Right atrium auricular region (tissue), 2 donors: ENCODE measurements around the gene TRNAU1AP. TPM values are rescaled to one million over a fixed set of nuclear protein-coding genes. Genes with fewer than 3 reads are reported as not detected.
"Not testable (repeated sequence)": the region's sequence is repeated elsewhere in the genome, so short reads cannot be mapped to it uniquely, and the experiment has no call there.

Experiments used
- DNase-seq: peaks from one replicate; pipeline ENCODE4 v3.0.0-alpha.2; 2019; ENCODE audit warnings: low spot score
- H3K27ac ChIP-seq, 2 donors: fragments of 200-600 bp; sonication (generic); 1 replicate in 1 of 2; 2 replicates in 1 of 2; pipeline ENCODE4 v1.5.1; 2016 to 2019
- H3K27me3 ChIP-seq, 2 donors: fragments of 200-600 bp; sonication (generic); one replicate each; pipeline versions ENCODE4 v1.5.1 to v1.6.0; 2017 to 2019
- H3K36me3 ChIP-seq: fragments of 200-600 bp; sonication (generic); one replicate; pipeline ENCODE4 v1.5.1; 2016
- H3K4me1 ChIP-seq, 2 donors: fragments of 200-600 bp; sonication (generic); one replicate each; pipeline versions ENCODE4 v1.5.1 to v1.6.0; 2017 to 2019
- H3K4me3 ChIP-seq, 2 donors: fragments of 200-600 bp; sonication (generic); 1 replicate in 1 of 2; 2 replicates in 1 of 2; pipeline ENCODE4 v1.5.1; 2017 to 2019; ENCODE audit warnings: mild to moderate bottlenecking in 1 of 2, moderate library complexity in 1 of 2
- H3K9me3 ChIP-seq, 2 donors: fragments of 200-600 bp; sonication (generic); one replicate each; pipeline ENCODE4 v1.5.1; 2019
- CTCF ChIP-seq, 2 donors: fragments of 200-600 bp; sonication (generic); IDR thresholded peaks; one replicate each; pipeline ENCODE4 v1.5.1; 2019; ENCODE audit warnings: antibody characterized with exemption in 2 of 2
- total RNA-seq, 2 donors: library from RNA; depleted of rRNA; stranded (reverse); fragments of >200 nt; gene quantifications; one replicate each; pipeline ENCODE4 v1.1.0, GENCODE V29; 2016

Gene TRNAU1AP
- total RNA-seq, 2 donors from 2014 or later = 7.4 to 12.6 TPM

- Histone ChIP-seq H3K4me3 (no peak overlapping the region), H3K27ac (no peak overlapping the region), H3K4me1 (peaks cover 0 to 38% of the 10 kb centered on the region in 2 donors), H3K27me3 (no peaks in the 10 kb centered on the region), H3K36me3 (peaks cover 70% of the 10 kb centered on the region), H3K9me3 (no peaks in the 10 kb centered on the region)
- TF ChIP-seq CTCF (IDR thresholded peaks at IDR 0.05) = no peak
- no peak for DNase-seq
These were observed 40.8 kb upstream of the TRNAU1AP start for GRCh38 chr1:28512058-28512611.

- H3K27ac ChIP-seq, H3K4me3 ChIP-seq, DNase-seq, H3K27me3 ChIP-seq, H3K9me3 ChIP-seq: not testable (repeated sequence)
- H3K36me3 ChIP-seq = peaks cover 51% of the 10 kb centered on the region
- H3K4me1 ChIP-seq = peaks cover 0 to 31% of the 10 kb centered on the region in 2 donors
These were observed 38.4 kb upstream of the TRNAU1AP start for GRCh38 chr1:28514445-28514933.

GRCh38 chr1:28516518-28516956 is 36.3 kb upstream of the TRNAU1AP start:
- H3K4me3 ChIP-seq = no peak overlapping the region
- DNase-seq = no peak
- no peak overlapping the region for H3K27ac ChIP-seq
- H3K9me3 ChIP-seq = no peaks in the 10 kb centered on the region
- TF ChIP-seq CTCF (IDR thresholded peaks at IDR 0.05) = no peak
- peaks cover 30% of the 10 kb centered on the region for H3K36me3 ChIP-seq
- H3K27me3 ChIP-seq = no peaks in the 10 kb centered on the region
- peaks cover 0 to 17% of the 10 kb centered on the region in 2 donors for H3K4me1 ChIP-seq

- H3K4me1 ChIP-seq = peaks cover 0 to 17% of the 10 kb centered on the region in 2 donors
- peak overlapping the region in 1 of 2 donors; percentile 64 for H3K4me3 ChIP-seq
- no peak for DNase-seq
- no peaks in the 10 kb centered on the region for H3K9me3 ChIP-seq
- TF ChIP-seq CTCF (IDR thresholded peaks at IDR 0.05) = no peak
- H3K27ac ChIP-seq = peak overlapping the region; percentile 70 to 75
- peaks cover 19% of the 10 kb centered on the region for H3K36me3 ChIP-seq
- no peaks in the 10 kb centered on the region for H3K27me3 ChIP-seq
These were observed 35.3 kb upstream of the TRNAU1AP start for GRCh38 chr1:28517649-28517999.

GRCh38 chr1:28518000-28518744 is 34.7 kb upstream of the TRNAU1AP start:
- TF ChIP-seq CTCF (IDR thresholded peaks at IDR 0.05) = peak; percentile 99 to 100
- DNase-seq = peak; percentile 89
- H3K4me3 ChIP-seq = peak overlapping the region; percentile 53 to 64
- peak overlapping the region; percentile 70 to 75 for H3K27ac ChIP-seq
- peaks cover 0 to 17% of the 10 kb centered on the region in 2 donors for H3K4me1 ChIP-seq
- peaks cover 14% of the 10 kb centered on the region for H3K36me3 ChIP-seq
- no peaks in the 10 kb centered on the region for H3K27me3 ChIP-seq
- H3K9me3 ChIP-seq = no peaks in the 10 kb centered on the region

GRCh38 chr1:28518745-28519341 is 34.0 kb upstream of the TRNAU1AP start:
- DNase-seq = no peak
- Histone ChIP-seq H3K4me3 (peak overlapping the region; percentile 53 to 64), H3K9me3 (no peaks in the 10 kb centered on the region), H3K4me1 (peaks cover 0 to 17% of the 10 kb centered on the region in 2 donors), H3K27me3 (no peaks in the 10 kb centered on the region), H3K27ac (peak overlapping the region in 1 of 2 donors; percentile 31), H3K36me3 (peaks cover 7% of the 10 kb centered on the region)
- TF ChIP-seq CTCF (IDR thresholded peaks at IDR 0.05) = no peak
